HepG2 (cell line): ENCODE measurements around the gene NEDD4L. TPM values are rescaled to one million over a fixed set of nuclear protein-coding genes. Genes with fewer than 3 reads are reported as not detected.

Experiments used
- ELK4 ChIP-seq: sonication (generic); formaldehyde crosslinking; IDR thresholded peaks from 2 replicates; pipeline ENCODE4 v1.9.0; 2021; ENCODE audit warnings: missing genetic modification reagents, borderline replicate concordance
- NFE2 ChIP-seq: sonication (generic); formaldehyde crosslinking; IDR thresholded peaks from 2 replicates; pipeline ENCODE4 v1.4.0; 2020; ENCODE audit warnings: missing genetic modification reagents
- NR2C2 ChIP-seq: sonication (generic); formaldehyde crosslinking; IDR thresholded peaks from 2 replicates; pipeline ENCODE4 v1.4.0; 2020; ENCODE audit warnings: missing genetic modification reagents, mild to moderate bottlenecking, moderate library complexity, borderline replicate concordance
- PAF1 ChIP-seq: IDR thresholded peaks from 2 replicates; pipeline ENCODE4 v1.6.1; 2016; ENCODE audit warnings: missing genetic modification reagents, missing compliant biosample characterization
- PITX1 ChIP-seq: sonication (generic); formaldehyde crosslinking; IDR thresholded peaks from 2 replicates; pipeline ENCODE4 v1.5.1; 2020; ENCODE audit warnings: mild to moderate bottlenecking, missing genetic modification reagents
- POLR2G ChIP-seq: fragments of 200-400 bp; formaldehyde crosslinking; IDR thresholded peaks from 2 replicates; pipeline ENCODE4 v1.6.1; 2018; ENCODE audit warnings: mild to moderate bottlenecking, low read depth, low read length, moderate library complexity
- RBM22 ChIP-seq: fragments of 200-400 bp; formaldehyde crosslinking; optimal IDR thresholded peaks from 2 replicates; pipeline ENCODE3; 2017; ENCODE audit warnings: mild to moderate bottlenecking, low read length, moderate library complexity
- SAFB2 ChIP-seq: sonication (generic); formaldehyde crosslinking; IDR thresholded peaks from 2 replicates; pipeline ENCODE4 v1.5.1; 2020; ENCODE audit warnings: missing genetic modification reagents, low read depth, mild to moderate bottlenecking, borderline replicate concordance
- ZBTB38 ChIP-seq: sonication (generic); formaldehyde crosslinking; IDR thresholded peaks from 2 replicates; pipeline ENCODE4 v1.5.1; 2020; ENCODE audit warnings: mild to moderate bottlenecking, missing genetic modification reagents
- ZFP91 ChIP-seq: sonication (generic); formaldehyde crosslinking; IDR thresholded peaks from 2 replicates; pipeline ENCODE4 v1.9.0; 2022; ENCODE audit warnings: missing genetic modification reagents, mild to moderate bottlenecking, borderline replicate concordance
- ZFYVE20 ChIP-seq: sonication (generic); formaldehyde crosslinking; IDR thresholded peaks from 2 replicates; pipeline ENCODE4 v1.8.0; 2023; ENCODE audit warnings: low read depth, mild to moderate bottlenecking, moderate library complexity, missing genetic modification reagents, borderline replicate concordance
- ZNF282 ChIP-seq: fragments of 450-650 bp; IDR thresholded peaks from 2 replicates; pipeline ENCODE4 v1.6.1; 2018; ENCODE audit not compliant: partially characterized antibody
- ZNF317 ChIP-seq: sonication (generic); formaldehyde crosslinking; IDR thresholded peaks from 2 replicates; pipeline ENCODE4 v1.5.0; 2020; ENCODE audit warnings: mild to moderate bottlenecking, missing genetic modification reagents
- polyA plus RNA-seq, 8 experiments: library from polyadenylated mRNA; depleted of rRNA in 3 of 8; stranded (reverse) in 7 of 8; unstranded in 1 of 8; fragments of >200 nt; fragmentation: Illumina TruSeq in 4 of 8; extraction: Trizol in 4 of 8; gene quantifications; 2 replicates each; pipeline versions ENCODE4 v1.2.1 to v1.2.3, GENCODE V29; 2011 to 2016; ENCODE audit warnings: low read depth in 4 of 8, missing spikeins in 1 of 8, mixed read lengths in 1 of 8; ENCODE audit not compliant: insufficient read depth in 1 of 8
- total RNA-seq, 5 experiments: library from RNA; depleted of rRNA; stranded (reverse); fragments of >200 nt; fragmentation: Illumina TruSeq; extraction: Trizol; gene quantifications; 2 replicates each; pipeline ENCODE4 v1.2.3, GENCODE V29; 2016; ENCODE audit warnings: low read depth in 1 of 5
- TF ChIP-seq, protein P1 (sequence below), 2 experiments: sonication (generic) in 1 of 2; formaldehyde crosslinking in 1 of 2; IDR thresholded peaks; 2 replicates each; pipeline versions ENCODE4 v1.4.0 to v1.6.1; 2018 to 2020; ENCODE audit warnings: missing genetic modification reagents in 2 of 2, borderline replicate concordance in 1 of 2, low read depth in 1 of 2, mild to moderate bottlenecking in 1 of 2, missing biosample characterization in 1 of 2
- TF ChIP-seq, protein P2 (sequence below): sonication (generic); formaldehyde crosslinking; IDR thresholded peaks from 2 replicates; pipeline ENCODE4 v1.8.0; 2022; ENCODE audit warnings: missing genetic modification reagents, mild to moderate bottlenecking, inconsistent platforms, borderline replicate concordance
- TF ChIP-seq, protein P3 (sequence below): sonication (generic); formaldehyde crosslinking; IDR thresholded peaks from 2 replicates; pipeline ENCODE4 v1.8.0; 2022; ENCODE audit warnings: mild to moderate bottlenecking, missing genetic modification reagents; ENCODE audit not compliant: insufficient replicate concordance
- TF ChIP-seq, protein P4 (sequence below): sonication (generic); formaldehyde crosslinking; IDR thresholded peaks from 2 replicates; pipeline ENCODE4 v1.5.1; 2020; ENCODE audit warnings: mild to moderate bottlenecking, missing genetic modification reagents

NEDD4L gene
- total and polyA plus RNA-seq, 2 of the 13 experiments (the other 11 are each of a cell fraction or from before 2014, with no cell fraction given): 168 to 390 TPM

DNA sequence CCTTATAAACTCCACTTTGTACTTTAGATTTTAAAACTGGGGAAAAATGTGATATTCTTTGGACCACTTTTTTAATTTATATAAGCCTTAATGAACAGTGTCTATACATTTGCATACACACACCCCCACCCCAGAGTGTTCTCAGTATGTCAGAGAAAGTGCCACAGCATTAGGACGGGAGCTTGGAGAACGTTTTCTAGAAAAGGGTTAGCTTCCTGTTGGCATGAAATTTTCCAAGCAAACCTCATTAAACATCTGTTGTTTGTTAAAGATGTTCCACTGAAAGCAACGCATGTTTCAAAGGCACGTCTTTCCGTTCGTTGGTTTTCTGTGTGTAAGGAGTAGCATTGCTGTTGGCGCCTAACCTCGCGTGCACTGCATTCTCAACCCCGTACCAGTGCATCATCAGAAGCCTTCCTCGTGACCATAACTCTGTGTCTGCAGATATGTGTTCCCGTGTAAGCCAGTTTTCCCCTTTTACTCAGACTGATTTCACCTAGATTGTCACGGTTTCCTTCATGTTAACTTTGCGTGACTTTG lies 356.4 kb downstream of the NEDD4L start (continued):
- no peak for TF ChIP-seq ELK4 (CRISPR knock-in tag)
- peak; percentile 98 for TF ChIP-seq ZBTB38
- TF ChIP-seq, protein P1, sequence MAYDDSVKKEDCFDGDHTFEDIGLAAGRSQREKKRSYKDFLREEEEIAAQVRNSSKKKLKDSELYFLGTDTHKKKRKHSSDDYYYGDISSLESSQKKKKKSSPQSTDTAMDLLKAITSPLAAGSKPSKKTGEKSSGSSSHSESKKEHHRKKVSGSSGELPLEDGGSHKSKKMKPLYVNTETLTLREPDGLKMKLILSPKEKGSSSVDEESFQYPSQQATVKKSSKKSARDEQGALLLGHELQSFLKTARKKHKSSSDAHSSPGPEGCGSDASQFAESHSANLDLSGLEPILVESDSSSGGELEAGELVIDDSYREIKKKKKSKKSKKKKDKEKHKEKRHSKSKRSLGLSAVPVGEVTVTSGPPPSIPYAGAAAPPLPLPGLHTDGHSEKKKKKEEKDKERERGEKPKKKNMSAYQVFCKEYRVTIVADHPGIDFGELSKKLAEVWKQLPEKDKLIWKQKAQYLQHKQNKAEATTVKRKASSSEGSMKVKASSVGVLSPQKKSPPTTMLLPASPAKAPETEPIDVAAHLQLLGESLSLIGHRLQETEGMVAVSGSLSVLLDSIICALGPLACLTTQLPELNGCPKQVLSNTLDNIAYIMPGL (CRISPR knock-in tag; IDR thresholded peaks at IDR 0.05; ENCODE audit: borderline replicate concordance in 1 of 2, low read depth in 1 of 2): no peak
- TF ChIP-seq SAFB2 (CRISPR knock-in tag): no peak
- no peak for TF ChIP-seq ZFYVE20 (CRISPR knock-in tag)
- TF ChIP-seq PITX1 (CRISPR knock-in tag): peak; percentile 5; the same call in 1 of the 2 replicates
- no peak for TF ChIP-seq ZFP91 (CRISPR knock-in tag)
- 0 out of 2 replicates have a peak, but pooled peaks have one; percentile 86 for TF ChIP-seq PAF1 (CRISPR knock-in tag)
- TF ChIP-seq ZNF317: peak; percentile 16; the same call in 1 of the 2 replicates
- TF ChIP-seq, protein P2, sequence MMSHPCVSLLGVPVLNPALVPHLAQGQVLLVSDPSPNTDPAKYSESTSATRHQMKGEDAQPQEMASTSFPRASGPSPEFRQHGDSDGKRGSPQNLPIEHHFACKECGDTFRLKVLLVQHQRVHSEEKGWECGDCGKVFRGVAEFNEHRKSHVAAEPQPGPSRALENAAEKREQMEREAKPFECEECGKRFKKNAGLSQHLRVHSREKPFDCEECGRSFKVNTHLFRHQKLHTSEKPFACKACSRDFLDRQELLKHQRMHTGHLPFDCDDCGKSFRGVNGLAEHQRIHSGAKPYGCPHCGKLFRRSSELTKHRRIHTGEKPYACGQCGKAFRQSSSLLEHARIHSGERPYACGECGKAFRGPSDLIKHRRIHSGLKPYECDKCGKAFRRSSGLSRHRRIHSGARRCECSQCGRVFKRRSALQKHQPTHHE (CRISPR knock-in tag): 0 out of 2 replicates have a peak, but pooled peaks have one; percentile 9
- no peak for TF ChIP-seq NR2C2 (CRISPR knock-in tag)
- no peak for TF ChIP-seq NFE2 (CRISPR knock-in tag)
- TF ChIP-seq, protein P3, sequence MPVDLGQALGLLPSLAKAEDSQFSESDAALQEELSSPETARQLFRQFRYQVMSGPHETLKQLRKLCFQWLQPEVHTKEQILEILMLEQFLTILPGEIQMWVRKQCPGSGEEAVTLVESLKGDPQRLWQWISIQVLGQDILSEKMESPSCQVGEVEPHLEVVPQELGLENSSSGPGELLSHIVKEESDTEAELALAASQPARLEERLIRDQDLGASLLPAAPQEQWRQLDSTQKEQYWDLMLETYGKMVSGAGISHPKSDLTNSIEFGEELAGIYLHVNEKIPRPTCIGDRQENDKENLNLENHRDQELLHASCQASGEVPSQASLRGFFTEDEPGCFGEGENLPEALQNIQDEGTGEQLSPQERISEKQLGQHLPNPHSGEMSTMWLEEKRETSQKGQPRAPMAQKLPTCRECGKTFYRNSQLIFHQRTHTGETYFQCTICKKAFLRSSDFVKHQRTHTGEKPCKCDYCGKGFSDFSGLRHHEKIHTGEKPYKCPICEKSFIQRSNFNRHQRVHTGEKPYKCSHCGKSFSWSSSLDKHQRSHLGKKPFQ (CRISPR knock-in tag): peak; percentile 23
- TF ChIP-seq ZNF282: no peak
- TF ChIP-seq POLR2G: peak; percentile 70
- TF ChIP-seq RBM22: peak; percentile 88
- TF ChIP-seq, protein P4, sequence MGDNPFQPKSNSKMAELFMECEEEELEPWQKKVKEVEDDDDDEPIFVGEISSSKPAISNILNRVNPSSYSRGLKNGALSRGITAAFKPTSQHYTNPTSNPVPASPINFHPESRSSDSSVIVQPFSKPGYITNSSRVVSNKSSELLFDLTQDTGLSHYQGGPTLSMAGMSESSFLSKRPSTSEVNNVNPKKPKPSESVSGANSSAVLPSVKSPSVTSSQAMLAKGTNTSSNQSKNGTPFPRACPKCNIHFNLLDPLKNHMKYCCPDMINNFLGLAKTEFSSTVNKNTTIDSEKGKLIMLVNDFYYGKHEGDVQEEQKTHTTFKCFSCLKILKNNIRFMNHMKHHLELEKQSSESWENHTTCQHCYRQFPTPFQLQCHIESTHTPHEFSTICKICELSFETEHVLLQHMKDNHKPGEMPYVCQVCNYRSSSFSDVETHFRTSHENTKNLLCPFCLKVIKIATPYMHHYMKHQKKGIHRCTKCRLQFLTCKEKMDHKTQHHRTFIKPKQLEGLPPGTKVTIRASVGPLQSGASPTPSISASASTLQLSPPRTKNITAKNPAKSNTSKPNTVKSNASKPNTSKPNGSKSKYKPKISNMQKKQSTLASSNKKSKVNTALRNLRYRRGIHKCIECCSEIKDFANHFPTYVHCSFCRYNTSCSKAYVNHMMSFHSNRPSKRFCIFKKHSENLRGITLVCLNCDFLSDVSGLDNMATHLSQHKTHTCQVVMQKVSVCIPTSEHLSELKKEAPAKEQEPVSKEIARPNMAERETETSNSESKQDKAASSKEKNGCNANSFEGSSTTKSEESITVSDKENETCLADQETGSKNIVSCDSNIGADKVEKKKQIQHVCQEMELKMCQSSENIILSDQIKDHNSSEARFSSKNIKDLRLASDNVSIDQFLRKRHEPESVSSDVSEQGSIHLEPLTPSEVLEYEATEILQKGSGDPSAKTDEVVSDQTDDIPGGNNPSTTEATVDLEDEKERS (CRISPR knock-in tag): 0 out of 2 replicates have a peak, but pooled peaks have one; percentile 19
